NCI-H1417 treated with DMSO at 0.1 percent for 48 hours (cell line): ENCODE measurements around the gene TMEM87A.

ENCODE experiments used
- DNase-seq: peaks from one replicate; lab custom pipeline; 2025; lab: John Stamatoyannopoulos, UW

Gene TMEM87A

DNA sequence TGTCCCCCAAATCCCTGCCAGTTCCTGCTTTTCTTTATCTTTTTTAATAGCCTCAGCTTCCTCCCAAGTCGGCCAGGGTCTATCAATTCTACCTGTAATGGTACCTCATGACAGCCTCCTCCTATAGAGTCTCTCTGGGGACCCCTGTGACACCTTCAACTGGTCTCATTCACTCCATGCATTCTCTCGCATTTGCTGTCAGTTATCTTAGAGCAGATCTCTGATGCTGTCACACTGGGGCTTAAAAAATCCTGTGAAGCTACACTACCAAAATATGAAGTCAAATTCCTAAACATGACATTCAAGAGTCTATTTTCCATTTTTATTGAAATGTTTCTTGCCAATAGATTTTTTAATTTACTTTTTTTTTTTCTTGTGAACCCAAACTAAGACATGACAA is 70.6 kb downstream of the TMEM87A start:
- DNase-seq = no peak

DNA sequence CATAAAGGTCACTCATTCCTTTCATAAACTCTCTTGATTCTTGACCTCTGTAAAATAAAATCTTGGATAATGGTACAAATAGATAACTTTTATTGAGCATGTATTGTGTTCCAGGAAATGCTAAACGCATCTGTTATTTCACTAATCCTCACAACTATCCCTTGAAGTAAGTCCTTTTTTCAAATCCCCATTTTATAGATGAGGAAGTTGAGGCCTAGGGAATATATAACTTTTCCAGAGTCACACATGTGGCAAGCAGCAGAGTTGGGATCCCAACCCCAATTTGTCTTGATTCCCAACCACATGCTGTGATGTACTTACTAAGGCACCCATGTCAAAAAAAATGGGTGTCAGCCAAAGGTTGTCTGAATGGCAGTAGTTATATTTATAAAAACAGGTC is 71.4 kb downstream of the TMEM87A start:
- no peak for DNase-seq

DNA sequence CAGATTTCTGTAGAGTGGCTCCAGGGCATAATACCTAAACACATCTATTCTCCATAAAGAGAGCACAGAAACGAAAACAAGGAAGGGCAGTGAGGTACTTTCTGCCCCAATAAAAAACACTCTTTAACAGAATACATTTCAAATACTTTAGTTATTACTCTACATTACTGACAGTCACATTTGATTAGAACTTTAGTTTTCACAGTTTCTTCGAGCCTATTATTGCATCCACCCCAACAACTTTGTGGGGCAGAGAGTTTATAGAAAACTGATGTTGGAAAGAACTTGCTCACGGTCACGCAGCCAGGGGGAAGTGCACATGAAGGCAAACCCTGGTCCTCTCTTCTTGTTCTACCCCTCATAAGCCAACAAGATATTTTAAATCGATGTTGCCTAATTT is 74.1 kb downstream of the TMEM87A start:
- no peak for DNase-seq

DNA sequence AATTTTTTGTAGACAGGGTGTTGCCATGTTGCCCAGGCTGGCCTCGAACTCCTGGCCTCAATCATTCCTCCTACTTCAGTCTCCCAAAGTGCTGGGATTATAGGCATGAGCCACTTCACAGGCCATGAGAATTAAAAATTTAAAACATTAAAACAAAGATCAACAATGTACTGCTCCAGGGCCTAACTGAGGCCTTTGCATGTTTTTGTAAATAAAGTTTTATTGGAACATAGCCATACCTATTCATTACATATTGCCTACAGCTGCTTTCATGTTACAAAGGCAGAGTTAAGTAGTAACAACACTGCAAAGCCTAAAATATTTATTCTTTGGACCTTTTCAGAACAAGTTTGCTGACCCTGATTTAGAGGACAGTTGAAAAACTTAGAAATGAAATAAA is 74.7 kb downstream of the TMEM87A start:
- DNase-seq = no peak

DNA sequence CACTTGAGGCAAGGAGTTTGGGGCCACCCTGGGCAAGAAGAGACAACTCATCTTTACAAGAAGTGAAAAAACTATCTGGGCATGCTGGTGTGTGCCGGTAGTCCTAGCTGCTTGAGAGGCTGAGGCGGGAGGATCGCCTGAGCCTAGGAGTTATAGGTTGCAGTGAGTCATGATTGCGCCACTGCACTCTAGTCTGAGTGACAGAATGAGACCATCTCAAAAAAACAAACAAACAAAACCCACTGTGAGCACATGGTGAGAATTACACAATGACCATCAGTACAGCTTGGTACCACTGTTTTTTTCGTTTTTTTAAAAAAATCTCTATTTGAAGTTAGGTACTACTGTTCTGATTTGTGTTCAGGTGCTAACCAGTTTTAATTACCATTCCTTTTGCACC is 78.7 kb downstream of the TMEM87A start:
- DNase-seq = no peak

DNA sequence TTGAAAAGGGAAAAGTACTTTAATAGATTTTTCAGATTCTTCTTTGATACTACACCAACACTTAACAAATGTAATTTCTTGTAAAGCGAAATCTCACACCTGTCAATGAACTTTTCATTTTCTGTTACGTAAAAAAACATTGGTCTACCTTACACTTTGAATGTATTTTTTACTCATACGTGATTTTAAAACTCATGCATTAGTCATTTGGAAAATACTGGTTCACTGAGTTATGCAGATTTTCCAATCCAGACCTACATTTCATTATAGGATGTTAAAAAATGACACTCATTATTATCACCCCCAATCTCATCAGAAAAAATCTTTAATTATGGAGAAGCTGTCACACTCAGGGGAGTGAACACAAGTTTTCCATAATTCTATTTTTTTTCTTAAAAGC is 79.8 kb downstream of the TMEM87A start:
- no peak for DNase-seq

DNA sequence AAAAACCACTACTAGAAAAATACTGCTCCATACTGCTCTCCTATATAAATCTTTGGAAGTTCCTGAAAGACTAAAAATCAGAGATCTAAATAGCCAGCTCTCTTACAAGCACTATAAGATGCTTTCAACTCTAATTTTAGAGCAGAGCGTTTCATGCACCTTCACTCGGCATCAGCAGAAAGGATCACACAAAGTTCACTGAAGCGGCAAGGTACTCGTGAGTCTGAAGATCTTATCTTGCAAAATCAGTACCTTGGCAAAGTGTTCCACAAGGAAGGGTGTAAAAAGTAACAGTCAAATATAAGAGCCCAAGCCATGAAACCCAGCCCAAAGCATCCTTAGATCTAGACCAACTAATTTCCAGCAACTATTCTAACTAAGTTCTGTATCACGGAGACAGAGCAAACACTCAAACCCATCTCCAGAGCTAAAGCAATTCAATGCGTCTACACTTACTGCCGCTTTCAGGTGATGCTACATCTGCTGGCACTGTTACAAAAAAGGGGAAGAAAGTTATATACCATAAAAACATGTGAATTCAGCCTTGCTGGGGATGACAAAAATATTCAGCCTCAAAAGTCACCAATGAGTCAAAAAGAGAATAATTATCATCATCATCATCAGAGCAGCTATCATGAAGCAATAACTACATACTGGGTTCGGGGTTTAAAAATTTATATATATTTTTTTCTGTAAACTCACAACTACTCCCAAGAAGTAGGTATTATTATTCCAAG is 81.5 kb downstream of the TMEM87A start:
- no peak for DNase-seq

DNA sequence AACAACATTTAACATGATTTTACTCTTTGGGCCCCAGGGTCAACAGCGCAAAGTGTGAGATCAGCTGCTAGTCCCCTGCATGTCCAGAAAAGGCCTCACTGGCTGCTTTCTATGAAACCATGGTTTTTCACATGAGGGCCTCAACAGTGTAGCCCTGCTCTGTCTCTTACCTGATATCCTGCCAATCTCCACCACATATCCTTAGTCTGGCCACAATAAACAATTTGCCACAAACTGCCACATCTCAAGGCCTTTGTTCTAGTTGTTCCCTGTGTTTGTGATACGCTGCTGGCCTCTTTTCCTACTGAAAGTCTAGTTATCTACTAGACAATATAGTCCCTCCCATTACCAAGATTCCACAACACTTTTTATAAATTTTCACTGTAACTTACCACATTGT is 82.9 kb downstream of the TMEM87A start:
- no peak for DNase-seq

DNA sequence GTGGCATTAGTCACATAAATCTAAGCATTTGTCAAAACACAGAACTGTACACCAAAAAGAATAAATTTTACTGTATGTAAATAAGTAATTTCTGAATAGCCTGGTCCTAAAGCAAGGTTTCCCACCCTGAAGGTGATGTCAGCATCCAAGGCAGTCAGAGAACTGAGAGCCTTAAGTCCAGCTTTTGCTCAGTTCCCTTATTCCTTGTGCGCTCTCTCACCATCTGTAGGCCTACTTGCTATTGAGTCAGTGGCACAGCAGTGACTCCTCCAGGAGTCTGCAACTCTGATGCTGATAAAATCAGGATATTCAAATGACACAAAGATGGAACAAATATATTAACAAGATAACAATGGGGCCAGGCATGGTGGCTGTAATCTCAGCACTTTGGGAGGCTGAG is 87.4 kb downstream of the TMEM87A start:
- no peak for DNase-seq

DNA sequence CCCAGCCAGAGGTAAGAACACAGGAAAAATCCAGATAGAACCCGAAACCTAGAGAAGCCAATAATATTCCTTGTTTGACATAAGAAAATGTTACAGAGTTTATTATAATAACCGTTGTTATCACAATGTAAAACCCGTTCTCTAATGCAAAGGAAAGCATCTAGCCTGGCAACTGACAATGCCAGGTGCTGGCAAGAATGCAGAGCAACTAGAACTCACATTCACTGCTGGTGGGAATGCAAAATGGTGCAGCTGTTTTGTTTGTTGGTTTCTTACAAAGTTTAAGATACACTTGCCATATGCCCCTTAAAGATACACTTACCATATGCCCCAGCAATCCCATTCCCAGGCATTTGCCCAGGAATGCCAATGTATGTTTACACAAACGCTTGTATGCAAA is 88.5 kb downstream of the TMEM87A start:
- DNase-seq = no peak

DNA sequence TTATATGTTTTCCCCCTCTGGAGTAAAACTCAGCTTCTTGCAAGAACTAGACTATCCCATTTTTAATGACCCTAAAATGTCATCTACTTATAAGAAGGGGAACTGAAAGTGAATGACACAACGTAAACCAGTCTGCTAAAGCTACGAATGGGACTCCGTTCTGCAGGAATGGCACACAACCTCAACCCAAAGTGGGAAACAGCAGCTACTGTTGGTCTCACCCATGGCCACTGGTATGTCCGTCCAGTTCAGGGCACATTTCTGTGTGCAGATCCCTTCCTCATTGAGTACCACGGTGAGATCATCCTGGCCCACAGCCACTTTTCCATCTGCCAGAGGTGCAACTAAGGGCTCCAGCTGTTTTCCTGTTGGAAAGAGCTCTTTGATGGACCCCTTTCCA is 88.9 kb downstream of the TMEM87A start:
- DNase-seq = no peak

DNA sequence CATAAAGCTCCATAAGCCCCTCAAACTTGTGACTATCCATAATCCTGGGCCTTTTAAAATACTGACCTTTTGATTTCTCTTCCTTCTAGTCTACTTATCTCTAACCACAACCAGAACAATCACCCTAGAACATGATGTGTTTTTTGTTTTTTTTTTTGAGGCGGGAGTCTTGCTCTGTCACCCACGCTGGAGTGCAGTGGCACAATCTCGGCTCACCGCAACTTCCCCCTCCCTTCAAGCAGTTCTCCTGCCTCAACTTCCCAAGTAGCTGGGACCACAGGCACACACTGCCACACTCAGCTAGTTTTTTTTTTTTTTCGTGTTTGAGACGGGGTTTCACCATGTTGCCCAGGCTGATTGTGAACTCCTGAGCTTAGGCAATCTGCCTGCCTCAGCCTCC is 90.3 kb downstream of the TMEM87A start:
- DNase-seq = no peak

DNA sequence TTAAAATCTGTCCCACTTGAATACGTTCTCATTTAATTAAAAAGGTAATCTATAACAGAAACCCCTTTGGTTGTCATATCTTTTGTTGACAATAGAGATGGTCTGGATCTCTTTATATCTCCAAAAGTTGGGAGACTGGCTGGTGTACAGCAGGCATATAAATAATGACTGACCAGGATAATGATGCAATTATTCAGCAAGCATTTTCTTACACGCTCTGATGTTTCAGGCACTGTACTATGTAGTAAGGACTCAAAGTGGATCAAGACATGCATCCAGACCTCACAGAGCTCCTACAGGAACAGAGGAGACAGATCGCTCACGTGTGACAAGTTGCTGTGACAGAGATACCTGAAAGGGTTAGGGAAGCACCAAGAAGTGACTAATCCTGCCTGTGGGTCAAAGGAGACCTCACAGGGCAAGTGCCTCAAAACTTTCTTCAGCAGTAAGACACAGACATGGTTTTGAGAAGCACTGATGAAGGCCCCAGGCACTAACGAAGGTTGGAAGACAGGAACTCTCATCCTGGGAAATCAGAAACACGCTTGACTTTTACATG is 90.8 kb downstream of the TMEM87A start:
- DNase-seq = no peak

DNA sequence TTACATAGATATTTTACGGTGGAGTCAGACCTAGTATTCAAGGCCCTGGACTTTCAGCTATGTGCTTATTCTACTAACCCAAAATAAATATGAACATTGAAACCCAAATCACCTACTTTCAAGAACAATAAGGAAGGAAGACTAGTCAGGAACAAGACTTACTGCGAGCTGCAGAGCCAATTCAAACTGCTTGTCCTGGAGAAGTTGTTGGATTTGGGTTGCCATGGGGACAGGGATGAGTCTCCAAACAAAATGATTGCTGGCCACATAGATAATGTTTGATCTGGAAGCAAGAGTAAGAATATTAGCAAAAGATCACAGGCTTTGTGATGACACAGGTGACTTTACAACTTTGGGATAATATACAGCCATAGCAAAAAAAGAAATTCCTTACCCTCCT is 95.2 kb downstream of the TMEM87A start:
- no peak for DNase-seq

DNA sequence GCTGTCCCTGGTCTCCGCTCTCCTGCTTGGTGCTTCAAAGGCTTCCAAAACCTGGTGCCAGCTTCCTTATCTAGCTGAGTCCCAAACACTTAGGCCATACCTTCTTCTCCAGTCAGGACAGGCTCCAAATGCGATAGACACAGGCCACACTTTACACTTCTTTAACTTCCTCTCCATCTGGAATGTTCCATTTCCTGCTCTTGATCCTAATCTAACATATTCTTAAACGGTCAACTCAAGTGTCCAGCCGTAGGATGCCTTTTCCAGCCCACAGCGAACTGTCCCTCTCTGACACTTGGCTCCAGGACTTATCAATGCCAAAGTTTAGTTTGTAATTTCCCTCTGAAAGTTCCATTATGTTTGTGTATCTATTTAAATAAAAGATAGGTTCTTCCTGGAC is 97.6 kb downstream of the TMEM87A start:
- DNase-seq = no peak

DNA sequence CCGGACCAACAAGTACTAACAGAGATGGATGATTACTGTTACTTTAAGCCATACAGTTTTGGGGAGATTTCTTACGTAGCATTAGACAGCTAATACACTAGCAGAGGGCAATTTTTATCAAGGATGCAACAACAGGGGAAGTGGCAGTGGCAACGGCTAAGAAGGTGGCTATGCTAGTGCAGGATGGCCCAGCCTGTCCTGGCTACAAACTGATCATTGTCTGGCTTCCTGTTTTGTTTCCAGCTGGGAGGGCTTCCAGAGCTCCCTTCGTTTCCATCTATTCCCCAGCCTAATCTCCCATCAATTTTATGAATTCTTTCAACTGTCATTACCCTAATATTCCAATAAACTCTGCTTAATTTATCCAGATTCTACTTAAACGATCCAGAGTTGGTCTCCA is 100.8 kb downstream of the TMEM87A start:
- no peak for DNase-seq

DNA sequence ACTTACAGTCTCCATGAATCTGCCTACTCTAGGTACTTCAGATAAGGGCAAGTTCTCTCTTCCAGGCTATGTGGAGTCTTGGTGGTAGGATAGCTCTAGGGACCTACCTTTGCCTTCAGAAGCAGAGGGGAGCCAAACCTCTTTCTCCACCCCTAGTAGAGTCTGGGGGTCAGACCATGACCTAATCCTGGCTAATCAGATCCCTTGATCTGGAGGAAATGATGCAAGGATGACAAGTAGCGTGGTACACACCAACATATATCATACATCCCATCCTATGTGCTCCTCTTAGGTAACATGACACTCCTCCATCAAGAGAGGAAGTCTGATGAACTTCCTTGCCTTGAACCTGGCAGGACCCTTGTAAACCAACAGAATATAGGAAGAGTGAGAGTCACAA is 101.4 kb downstream of the TMEM87A start:
- no peak for DNase-seq

DNA sequence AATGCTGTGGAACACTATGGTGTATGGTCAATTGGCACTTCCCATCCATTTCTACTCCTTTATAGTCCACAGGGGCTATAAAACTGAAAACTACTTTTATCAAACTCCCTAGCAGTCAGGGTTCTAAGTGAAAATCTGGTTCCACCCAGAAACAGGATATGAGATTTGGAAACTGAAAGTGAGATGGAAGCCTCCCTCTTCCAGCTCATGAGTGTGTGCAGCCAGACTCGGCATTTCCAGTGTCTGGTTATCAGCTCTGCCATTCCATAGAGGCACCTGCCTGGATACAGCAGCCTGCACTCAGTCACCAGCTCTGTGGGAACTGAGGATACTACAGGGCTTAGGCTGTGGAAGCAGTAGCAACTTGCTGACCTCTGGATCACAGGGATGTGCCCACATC is 102.1 kb downstream of the TMEM87A start:
- no peak for DNase-seq

DNA sequence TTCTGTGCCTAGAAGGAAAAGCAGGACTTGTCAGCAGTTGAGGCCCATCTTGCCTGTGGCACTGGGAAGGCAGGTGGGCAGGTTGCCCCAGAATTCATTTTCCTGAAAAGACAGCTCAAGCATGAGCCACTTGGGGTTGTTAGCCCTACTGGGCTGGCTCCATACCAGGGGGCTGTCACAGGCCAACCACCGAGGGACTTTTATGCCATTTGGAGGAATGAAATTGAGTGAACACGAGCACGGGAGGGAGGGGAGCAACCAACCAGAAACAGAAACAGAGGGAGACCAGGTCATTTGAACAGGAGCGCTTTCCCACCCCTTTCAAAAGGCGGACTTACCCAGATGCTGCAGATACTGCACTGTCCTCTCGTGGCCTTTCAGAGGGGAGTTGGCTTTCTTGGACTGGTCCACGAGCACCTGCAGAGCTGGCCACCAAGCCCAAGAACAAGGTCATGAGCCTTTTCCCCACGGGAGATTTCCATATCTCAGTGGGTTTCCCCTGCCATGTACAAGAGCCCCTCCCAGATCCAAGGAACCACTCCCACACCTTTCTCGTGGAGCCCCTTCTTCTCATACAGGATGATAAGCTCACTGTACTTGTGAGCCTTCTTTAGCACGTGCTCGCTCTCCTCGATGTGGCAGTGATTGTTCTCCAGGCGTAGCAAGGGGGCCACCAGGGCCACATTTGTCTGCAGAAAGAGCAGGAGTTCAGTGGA is 106.8 kb downstream of the TMEM87A start:
- no peak for DNase-seq

DNA sequence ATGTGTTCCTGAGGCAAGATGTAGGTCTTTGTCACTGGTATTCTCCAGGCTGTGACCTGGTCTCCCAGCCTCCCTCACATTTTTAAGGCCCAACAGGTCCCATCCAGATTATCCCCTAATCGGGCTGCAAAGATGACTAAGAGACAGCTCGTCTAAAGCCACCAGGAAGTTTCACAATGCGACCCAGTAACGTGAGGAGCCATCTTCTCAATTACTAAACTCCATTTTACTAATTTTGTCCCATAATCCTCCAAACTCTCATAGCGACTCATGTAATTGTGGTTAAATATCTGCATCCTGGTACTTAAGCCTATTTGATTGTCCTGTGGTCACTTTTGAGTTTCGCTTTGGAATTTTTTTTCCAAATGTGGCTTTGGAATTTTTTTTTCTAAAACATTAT is 108.1 kb downstream of the TMEM87A start:
- no peak for DNase-seq

DNA sequence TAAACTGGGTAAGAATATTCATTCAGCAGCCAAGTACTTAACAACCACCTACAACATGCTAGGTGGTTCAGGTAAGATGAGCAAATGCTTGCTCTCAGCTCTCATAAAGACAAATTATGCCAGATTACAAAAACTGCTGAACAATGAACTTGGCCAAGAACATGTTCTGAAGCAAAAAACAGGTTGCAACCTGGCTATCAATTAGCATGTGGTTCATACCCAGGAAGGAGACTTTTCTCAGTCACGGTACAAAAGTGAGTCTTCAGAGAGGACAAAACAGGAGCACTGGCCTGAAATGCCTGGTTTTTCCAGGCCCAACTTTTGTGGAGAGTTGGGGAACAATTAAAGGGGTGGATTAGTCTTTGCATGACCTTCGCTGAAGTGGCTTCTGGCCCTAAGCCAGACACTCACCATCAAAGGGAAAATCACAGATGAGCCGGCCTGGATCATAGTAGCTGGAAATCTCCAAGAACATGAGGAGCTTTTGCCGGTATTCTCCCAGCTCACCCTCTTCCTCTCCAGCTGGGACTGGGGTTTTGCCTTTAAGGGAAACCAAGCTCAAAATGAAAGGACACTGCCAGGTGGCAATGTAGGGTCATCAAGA is 109.2 kb downstream of the TMEM87A start:
- no peak for DNase-seq

DNA sequence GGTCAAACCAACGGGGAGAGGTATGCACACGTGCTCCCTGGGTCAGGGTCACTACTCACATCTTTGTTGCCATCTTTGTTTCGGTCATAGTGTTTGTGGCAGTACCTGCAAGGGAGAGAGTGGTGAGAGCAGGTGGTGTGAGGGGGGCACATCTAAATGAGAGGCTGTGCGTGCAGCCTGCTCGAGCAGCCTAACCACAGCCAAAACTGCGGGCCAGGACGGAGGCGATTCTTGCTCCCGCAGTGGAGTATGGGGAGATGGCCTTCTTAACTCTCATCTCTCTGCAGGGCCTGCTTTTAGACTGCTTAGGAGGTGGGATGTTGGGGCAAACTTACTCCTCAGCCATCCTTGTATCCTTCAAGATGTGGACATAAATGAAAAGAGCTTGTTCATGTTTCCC is 109.9 kb downstream of the TMEM87A start:
- DNase-seq = no peak
